Ishikawa (cell line): ENCODE measurements around the gene NPHS1.

Experiments
- TCF12 ChIP-seq: IDR thresholded peaks from 2 replicates; pipeline ENCODE4 v1.6.1; 2012; ENCODE audit warnings: low read depth
- ZBTB7A ChIP-seq: IDR thresholded peaks from 2 replicates; pipeline ENCODE4 v1.6.1; 2012; ENCODE audit warnings: low read depth

DNA sequence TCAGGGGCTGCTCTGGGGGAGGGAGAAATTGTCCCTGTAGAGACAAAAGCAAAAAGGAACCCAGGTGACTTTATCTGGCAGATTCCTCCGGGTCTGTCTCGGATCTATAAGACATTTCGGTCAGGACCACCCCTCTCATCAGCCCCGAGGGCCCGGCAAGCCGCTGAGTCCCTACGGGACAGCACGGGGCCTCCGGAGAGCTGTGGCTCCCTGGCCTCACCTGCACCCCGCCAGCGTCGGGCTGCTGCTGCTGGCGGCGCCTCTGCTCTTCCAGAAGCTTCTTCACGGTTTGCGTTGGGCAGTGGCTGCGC is 46.1 kb upstream of the NPHS1 start:
- TF ChIP-seq TCF12 (no peak), ZBTB7A (no peak)
